ENCODE measurements around the gene RPS6KB2. TPM values are rescaled to one million over a fixed set of nuclear protein-coding genes. Genes with fewer than 3 reads are reported as not detected.
"Not testable (repeated sequence)": the region's sequence is repeated elsewhere in the genome, so short reads cannot be mapped to it uniquely, and the experiment has no call there.

The RPS6KB2 gene
- total RNA-seq, 1 donor from 2014 or later: 33.0 TPM

DNA sequence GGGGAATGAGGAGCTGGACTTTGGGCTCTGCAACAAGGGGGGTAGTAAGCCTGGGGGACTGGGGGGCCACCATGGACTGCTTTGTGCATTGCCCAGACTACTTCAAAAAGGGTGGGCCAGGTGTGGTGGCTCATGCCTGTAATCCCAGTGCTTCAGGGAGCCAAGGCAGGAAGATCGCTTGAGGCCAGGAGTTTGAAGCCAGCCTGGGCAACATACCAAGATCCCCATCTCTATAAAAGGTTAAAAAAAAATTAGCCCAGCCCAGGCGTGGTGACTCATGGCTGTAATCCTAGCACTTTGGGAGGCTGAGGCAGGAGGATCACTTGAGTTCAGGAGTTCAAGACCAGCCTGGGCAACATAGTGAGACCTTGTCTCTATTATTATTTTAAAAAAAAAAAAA, 37.2 kb downstream of the RPS6KB2 start:
- DNase-seq (ENCODE audit: low spot score): not testable (repeated sequence)

GRCh38 chr11:67466367-67466766, 38.1 kb downstream of the RPS6KB2 start:
- DNase-seq (ENCODE audit: low spot score): no peak

- DNase-seq (ENCODE audit: low spot score): no peak
Measured at GRCh38 chr11:67466962-67467771, 38.9 kb downstream of the RPS6KB2 start.

DNA sequence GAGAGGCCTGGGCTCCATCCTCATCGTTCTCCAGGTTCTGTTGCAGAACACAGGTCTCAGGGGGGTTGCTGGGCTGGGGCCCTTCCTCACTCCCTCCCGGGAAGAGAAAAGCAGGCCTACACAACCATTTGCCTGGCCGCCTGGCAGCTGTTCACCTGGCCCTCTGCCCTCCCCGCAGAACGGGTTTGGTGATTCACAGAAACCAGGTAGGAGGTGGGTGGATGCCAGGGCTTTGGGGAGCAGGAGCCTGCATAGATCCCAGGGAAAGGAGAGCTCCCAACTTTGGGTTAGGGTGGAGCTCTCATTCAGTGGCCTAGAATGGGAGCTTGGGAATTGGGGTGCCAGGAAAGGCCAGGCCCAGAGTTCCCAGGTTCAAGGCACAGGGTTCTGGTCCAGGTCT, 39.8 kb downstream of the RPS6KB2 start:
- no peak for DNase-seq (ENCODE audit: low spot score)

- DNase-seq (ENCODE audit: low spot score): no peak
Measured at GRCh38 chr11:67468456-67468758, 40.1 kb downstream of the RPS6KB2 start.

DNA sequence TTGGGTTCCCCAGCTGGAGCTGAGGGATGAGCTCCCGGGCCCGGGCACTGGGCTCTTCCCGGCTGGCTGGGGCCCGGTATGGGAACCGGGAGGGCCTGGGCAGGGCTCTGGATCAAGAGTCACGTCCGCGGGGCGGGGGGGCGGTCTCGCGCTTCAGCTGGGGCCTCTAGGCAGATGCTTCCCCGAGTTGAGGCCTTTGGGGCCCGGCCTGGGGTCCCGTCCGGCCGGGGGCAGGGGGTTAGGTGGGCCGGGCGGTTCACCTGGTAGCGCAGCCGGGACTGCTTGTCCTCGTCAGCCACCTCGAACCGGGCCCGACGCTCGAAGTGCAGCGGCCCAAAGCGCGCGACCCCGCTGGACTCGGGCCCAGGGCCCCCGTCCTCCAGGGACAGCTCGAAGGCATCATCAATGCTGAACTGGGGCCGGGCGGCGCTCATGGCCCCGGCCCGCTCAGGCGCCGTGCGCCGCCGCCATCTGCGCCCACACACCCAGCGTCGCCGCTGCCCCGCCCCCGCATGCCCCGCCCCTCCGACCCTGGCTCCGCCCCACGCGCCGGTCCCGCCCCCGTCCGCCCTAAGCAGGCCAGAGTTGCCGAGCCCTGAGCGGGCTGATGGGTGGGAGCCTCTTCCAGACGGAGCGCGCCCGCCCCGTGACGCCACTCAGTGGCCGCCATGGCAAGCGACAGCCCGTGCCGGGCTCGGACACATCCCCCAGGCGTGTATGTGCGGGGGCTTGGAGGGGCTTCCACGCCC, 40.6 kb downstream of the RPS6KB2 start, which contains the start of gene TMEM134:
Gene TMEM134, minus strand, starts transcription at position 493 of the 749 bp plus-strand sequence. Its CDS starts 59 bp downstream, at position 434.
- peak; percentile 93 for DNase-seq (ENCODE audit: low spot score)

- DNase-seq (ENCODE audit: low spot score): no peak
Measured at GRCh38 chr11:67469508-67469811, 41.2 kb downstream of the RPS6KB2 start.

DNA sequence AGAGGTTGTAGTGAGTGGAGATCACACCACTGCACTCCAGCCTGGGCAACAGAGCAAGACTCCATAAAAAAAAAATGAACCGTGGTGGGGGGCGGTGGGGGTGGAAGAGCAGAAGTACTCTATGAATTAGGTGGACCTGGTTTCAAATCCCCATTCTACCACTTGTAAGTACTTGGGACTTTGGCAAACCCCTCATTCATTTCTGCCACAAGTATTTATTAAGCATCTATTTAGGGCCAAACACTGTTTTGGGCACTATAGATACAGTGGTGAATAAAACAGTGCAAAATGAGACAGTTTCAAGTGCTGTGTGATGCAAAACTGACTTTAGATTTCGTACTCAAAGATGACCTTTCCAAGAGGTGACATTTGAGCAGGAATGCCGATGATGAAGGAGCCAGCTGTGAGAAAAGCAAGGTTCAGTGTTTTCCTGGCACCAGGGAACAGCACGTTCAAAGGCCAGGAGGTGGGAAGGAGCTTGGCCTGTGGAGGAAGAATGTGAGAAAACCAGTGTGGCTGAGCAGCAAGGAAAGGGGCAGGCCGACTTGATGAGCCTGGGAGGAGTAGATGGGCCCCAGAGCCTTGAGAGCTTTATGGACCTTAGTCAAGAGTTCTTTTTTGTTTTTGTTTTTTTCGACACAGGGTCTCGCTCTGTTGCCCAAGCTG, 42.2 kb downstream of the RPS6KB2 start:
- DNase-seq (ENCODE audit: low spot score): no peak

- no peak for DNase-seq (ENCODE audit: low spot score)
Measured at GRCh38 chr11:67472882-67473281, 44.6 kb downstream of the RPS6KB2 start.

DNA sequence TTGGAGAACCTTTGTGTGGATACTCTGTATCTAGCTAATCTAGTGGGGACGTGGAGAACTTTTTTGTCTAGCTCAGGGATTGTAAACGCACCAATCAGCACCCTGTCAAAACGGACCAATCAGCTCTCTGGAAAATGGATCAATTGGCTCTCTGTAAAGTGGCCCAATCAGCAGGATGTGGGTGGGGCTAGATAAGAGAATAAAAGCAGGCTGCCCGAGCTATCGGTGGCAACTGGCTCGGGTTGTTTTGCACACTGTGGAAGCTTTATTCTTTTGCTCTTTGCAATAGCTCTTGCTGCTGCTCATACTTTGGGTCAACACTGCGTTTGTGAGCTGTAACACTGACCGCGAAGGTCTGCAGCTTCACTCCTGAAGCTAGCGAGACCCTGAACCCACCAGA, 48.4 kb downstream of the RPS6KB2 start:
- DNase-seq (ENCODE audit: low spot score): not testable (repeated sequence)

DNA sequence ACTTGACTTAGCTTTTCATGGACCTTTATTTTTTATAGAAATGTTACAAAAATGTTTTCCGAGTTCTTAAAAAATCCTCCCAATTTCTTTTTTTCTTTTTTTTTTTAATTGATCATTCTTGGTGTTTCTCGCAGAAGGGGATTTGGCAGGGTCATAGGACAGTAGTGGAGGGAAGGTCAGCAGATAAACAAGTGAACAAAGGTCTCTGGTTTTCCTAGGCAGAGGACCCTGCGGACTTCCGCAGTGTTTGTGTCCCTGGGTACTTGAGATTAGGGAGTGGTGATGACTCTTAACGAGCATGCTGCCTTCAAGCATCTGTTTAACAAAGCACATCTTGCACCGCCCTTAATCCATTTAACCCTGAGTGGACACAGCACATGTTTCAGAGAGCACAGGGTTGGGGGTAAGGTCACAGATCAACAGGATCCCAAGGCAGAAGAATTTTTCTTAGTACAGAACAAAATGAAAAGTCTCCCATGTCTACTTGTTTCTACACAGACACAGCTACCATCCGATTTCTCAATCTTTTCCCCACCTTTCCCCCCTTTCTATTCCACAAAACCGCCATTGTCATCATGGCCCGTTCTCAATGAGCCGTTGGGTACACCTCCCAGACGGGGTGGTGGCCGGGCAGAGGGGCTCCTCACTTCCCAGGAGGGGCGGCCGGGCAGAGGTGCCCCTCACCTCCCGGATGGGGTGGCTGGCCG, 49.2 kb downstream of the RPS6KB2 start:
- DNase-seq (ENCODE audit: low spot score): not testable (repeated sequence)

GRCh38 chr11:67482275-67482826, 54.1 kb downstream of the RPS6KB2 start:
- no peak for DNase-seq (ENCODE audit: low spot score)

- peak; percentile 100 for DNase-seq (ENCODE audit: low spot score)
Measured at GRCh38 chr11:67482827-67483798, 54.8 kb downstream of the RPS6KB2 start, which contains the start of gene AIP. Gene AIP, plus strand, starts transcription at chr11:67483026. Its CDS starts 133 bp downstream, at chr11:67483159.

GRCh38 chr11:67483831-67484665, 55.8 kb downstream of the RPS6KB2 start:
- no peak for DNase-seq (ENCODE audit: low spot score)

DNA sequence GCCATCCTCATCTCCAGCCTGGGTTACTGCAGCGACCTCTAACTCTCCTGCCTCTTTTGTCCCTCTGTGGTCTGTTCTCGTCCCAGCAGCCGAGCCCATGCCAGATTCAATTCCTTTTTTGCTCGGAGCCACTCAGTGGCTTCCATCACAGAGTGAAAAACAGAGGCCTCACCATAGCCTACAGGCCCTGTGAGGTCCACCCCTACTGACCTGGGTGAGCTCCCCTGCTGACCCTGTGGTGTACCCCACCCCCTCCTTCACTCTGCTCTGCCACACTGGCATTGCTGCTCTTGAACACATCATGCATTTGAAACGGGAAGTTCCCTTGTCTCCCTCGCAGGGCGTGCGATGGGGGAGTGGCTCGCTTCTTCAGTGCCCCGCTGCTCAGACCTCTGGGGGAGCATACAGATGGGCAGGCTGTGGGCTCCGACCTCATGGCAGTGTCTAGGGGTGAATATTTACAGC, 56.6 kb downstream of the RPS6KB2 start:
- DNase-seq (ENCODE audit: low spot score): no peak

Measured in umbilical cord (tissue), 2 donors.